Kidney glomerular epithelial cell (primary cell): Measurements from ENCODE around the gene COL7A1.

Experiments used
- DNase-seq: peaks from one replicate; lab custom pipeline; 2025; lab: John Stamatoyannopoulos, UW

COL7A1 gene

GRCh38 chr3:48591886-48592518 lies 3.1 kb downstream of the COL7A1 start:
- no peak for DNase-seq

DNA sequence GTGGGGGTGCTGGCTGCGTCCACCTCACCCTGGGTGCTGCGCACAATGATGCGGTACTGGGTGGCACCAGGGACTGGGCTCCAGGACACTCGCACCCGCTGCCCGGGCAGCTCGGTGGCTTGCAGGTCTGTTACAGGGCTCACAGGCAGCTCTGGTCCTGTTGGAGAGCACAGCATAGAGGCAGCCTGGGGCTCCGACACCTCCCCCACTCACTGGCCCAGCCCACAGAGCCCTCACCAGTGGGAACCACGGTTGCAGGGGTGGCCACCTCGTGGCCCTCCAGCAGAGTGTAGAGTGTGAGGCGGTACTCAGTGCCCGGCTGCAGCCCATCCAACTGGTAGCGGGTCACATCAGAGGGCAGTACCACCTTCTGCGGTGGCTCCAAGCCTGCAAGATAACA lies 3.7 kb downstream of the COL7A1 start:
- no peak for DNase-seq

GRCh38 chr3:48588230-48588629 lies 6.9 kb downstream of the COL7A1 start:
- no peak for DNase-seq

DNA sequence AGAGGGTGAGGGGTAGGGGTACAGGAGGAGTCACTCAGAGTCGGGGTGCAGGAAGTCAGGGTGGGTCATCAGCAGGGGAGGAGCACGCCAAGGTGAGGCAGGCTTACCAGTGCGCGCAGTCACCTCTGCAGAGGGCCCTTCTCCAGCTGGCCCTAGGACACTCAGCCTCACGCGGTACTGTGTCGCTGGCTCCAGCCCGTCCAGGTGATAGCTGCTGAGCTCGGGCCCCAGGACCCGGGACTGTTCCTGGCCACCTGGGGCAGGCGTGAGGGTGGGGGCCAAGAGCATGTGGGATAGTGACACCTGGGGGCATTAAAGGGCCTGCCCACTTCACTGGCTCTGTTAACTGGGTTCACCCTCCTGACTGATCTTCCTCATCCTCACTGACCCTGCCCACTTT lies 7.4 kb downstream of the COL7A1 start:
- no peak for DNase-seq

GRCh38 chr3:48585411-48585810 lies 9.7 kb downstream of the COL7A1 start:
- no peak for DNase-seq

DNA sequence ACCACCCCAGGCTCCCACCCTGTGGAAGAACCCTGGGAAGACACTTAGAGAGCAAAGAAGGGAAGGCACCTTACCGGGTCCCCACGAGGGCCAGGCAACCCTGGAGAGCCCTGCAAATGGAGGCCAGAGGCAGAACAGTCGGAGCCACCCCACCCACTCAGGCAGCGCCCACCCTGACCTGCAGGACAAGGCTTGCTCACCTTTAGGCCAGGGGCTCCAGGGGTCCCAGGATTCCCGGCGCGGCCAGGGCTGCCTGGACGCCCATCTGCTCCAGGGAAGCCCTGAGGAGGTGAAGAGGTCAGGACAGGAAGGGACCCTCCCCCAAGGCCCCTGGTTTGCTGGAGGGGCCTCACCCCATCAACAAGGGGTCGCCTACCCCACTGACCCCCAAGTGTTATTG lies 10.3 kb downstream of the COL7A1 start:
- DNase-seq, result no peak

DNA sequence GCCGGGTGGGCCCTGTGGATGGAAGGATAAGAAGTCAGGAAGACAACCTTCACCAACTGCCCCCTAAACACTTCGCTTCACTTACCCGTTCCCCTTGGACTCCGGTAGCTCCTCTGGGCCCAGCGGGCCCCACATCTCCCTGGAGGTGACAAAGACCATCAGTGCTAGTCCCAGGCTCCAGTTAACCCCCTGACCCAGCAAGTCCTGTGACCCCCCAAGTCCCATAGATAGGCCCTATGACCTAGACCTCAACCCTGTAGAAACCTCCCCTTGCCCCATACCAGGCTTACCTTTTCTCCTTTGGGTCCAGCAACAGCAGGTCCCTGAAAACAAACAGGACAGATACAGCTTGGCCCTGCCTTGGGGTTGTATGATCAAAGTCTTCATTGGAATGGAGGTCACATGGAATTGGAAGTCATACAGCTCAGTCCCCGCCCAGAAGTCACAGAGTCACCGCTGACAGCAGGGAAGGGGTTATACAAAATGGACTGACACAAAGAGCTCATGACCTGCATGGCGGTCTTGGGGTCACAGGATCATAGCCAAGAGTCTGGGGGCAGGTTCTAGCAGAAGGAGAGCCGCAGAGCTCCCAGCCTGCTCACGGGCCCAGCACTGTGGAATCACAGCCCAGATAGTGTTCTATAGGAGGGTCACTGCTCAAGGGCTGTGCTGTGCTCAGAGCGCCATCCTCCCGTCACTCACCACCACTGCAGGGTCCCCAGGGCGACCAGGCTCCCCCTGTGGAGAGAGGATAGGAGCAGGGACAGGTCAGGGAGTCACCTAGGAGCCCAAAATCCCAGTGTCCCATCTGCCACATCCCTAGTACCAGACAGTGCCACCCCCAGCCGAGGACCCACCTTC lies 13.3 kb downstream of the COL7A1 start:
- no peak for DNase-seq

- DNase-seq, result no peak
These were observed 18.5 kb downstream of the COL7A1 start for GRCh38 chr3:48576647-48577046.

- no peak for DNase-seq
These were observed 19.8 kb downstream of the COL7A1 start for GRCh38 chr3:48575366-48575765.

GRCh38 chr3:48573973-48574585 lies 21.1 kb downstream of the COL7A1 start:
- no peak for DNase-seq

DNA sequence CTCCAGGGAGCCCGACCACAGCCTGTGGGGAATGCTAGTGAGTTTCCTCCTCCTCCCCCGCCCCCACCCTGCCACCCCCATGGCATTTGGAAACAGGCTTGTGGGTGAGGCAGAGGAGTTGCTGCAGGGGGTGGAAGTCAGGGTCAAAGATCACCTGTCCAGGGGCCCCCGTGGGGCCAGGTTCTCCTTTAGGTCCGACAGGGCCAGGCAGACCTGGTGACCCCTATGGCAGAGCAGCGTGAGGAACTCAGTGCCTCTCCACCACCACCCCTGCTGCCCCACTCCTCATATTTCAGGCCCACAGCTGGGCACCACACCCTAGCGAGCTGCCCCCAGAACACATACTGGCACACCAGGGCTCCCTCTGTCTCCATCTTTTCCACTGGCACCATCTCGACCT lies 22.6 kb downstream of the COL7A1 start:
- DNase-seq, result no peak

DNA sequence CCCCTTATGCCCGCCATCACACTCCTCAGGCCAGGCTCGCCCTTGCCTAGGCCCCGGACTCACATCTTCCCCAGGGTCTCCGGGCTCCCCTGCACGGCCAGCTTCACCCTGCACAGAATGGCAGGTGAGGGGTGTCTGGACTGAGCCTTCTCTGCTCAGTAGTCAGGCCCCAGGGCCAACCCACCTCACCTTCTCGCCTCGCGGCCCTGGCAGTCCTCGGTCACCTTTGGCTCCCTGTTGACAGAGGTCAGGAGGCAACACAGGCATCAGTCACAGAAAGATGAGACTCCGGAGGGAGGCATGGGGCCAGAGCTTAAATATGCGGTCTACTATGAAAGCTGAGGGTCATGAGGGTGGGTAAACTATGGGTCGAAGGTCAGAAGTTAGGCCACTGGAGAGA lies 23.2 kb downstream of the COL7A1 start:
- no peak for DNase-seq

DNA sequence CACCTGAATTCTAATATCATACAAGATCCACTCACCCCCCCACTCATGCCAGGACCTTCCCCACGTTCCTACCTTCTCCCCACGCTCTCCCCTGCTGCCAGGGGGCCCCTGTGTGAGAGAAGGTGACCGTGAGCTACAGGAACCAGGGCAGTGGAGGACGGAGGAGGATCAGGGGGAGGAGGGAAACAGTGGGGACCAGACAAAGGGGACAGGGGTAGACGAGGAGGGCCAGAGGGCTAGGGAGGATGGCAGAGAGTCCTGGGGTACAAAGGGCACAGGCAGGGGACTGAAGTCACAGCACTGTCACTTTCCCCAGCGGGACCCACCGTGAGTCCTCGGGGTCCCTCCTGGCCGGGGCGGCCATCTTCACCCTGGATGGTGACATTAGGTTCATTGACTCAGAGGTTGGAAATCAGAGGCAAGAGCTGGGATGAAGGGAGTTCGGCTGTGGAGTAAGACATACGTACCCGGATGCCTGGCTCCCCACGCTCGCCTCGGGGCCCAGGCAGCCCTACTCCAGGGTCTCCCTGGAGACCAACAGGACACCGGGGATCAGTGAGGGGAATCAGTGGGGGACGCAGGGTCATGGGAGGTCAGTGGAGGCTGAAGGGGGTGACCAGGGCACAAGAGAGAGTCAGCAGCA lies 25.2 kb downstream of the COL7A1 start:
- no peak for DNase-seq

DNA sequence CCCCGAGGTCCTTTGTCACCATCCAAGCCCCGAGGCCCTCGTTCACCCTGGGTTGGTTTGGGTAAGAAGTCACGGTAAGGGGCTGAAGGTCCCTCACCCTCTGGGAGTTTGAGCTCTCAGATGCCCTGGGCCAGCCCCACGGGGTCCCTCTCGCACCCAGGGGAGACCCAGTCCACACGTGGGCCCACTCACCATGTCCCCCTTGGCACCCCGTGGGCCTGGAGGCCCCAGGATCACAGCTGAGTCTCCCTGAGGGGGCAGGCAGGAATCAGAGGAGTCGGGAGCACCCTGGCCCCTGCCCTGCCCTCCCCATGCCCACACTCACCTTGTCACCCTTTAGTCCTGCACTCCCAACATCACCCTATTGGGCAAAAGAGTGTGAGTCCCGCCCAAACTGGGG lies 25.7 kb downstream of the COL7A1 start:
- DNase-seq, result no peak

- DNase-seq, result no peak
These were observed 26.7 kb downstream of the COL7A1 start for GRCh38 chr3:48568476-48568875.

GRCh38 chr3:48567500-48567899 lies 27.6 kb downstream of the COL7A1 start:
- DNase-seq, result no peak

DNA sequence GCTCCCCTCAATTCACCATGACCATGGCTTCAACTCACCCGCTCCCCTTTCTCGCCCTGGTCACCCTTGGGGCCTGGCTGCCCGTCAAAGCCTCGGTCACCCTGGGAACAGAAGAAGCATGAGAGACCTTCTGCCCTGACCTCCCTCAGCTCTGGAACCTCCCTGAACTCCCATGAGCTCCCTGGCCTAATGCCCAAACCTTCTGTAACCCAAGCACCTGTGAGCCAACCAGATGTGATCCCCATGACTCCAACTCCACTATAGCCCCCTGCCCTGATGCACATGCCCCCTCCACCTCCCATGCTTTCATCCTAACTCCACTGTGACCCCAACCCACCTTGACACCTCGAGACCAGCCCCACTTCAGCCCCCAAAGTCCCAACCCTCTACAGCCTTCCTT lies 28.0 kb downstream of the COL7A1 start:
- DNase-seq, result no peak

DNA sequence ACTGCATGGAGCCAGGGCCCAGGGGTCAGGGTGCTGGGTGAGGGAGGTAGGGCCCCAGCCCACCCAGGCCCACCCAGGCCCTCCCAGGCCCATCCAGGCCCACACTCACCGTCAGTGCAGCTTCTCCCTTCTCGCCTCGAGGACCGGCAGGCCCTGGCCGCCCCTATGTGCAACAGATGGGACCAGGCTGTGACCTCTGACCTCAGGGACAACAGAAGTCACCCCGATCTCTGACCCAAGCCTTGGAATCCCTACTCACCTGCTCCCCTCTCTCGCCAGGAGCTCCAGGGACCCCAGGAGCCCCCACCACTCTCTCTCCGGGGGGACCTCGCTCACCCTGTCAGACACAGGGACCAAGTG lies 28.7 kb downstream of the COL7A1 start:
- no peak for DNase-seq

DNA sequence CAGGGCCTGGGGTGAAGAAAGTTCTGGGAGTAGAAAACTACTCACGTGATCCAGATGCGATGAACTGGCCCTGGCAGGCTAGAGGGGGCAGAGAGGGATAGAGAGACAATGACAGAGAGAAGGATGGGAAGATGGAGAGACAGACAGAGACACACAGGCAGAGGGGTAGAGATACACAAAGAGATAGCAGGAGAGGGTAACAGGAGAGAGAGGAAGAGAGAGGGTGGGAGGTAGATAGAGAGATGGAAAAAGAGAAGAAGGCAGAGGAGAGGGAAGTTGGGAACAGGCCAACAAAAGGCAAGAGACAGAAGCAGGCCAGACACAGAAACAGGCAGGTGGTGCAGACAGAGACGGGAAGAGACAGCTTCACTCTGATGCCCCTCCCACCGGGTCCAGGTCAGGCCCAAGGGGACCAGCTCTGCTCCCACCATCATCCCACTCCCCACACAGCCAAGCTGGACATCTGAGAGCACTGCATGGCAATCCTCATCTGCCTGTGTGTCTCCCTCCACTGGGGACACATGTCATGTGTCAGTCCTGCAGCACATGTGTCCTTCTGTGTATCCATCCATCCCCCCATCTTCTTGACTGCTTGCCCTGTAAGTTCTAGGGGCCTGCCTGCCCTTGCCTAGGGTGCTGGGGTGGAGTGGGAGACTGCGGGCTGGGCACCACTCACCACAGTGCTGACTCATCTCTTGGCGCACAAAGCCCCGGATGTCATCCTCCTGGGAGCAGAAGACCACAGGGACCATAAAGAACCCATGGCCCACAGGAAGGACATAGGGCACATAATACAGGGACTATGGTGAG lies 29.3 kb downstream of the COL7A1 start:
- no peak for DNase-seq

GRCh38 chr3:48565186-48565585 lies 29.9 kb downstream of the COL7A1 start:
- no peak for DNase-seq

DNA sequence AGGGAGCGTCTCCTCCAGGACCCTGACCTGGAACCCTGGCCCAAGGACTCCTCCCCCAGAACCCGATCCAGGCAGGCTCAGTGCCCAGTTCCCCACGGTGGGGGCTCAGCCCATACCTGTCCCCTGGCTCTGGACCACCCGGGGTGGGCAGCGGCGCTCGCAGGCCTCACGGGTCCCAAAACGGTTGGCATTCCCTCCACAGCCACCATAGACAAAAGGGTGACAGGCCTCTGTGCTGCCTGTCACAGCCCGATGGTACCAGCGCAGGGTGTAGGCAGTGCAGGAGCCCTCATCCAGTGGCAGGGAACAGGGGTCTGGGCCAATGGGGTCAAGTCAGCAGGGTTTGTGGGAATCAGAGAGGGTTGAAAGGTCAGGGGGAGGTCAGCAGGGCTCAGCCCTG lies 30.5 kb downstream of the COL7A1 start:
- DNase-seq, result no peak

DNA sequence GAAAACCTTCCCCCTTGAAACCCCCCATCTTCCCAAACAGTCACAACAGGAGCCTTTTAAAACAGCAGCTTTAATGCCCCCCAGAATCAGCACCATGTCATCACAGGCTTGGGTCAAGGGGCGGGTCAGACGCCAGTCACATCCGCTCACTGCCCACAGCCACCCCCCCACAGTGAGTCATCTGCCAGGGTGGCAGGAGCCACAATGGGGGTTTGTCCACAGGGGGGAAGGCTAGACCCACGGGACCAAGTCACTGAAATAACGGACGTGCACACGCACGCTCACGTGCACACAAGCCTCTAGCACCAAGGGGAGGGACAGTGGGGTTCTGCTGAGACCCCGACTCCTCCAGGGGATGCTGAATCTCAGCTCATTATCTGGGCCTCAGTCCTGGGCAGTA lies 31.1 kb downstream of the COL7A1 start:
- DNase-seq, result peak; percentile 52
